CD4-positive, alpha-beta T cell (primary cell): Measurements from ENCODE around the gene GLYR1. TPM values are rescaled to one million over a fixed set of nuclear protein-coding genes. Genes with fewer than 3 reads are reported as not detected.

Experiments
- ATAC-seq: fragments of 200-7000 bp; cut with Tn5 transposase; one replicate; pipeline ENCODE4 v1.10.0; 2022; ENCODE audit warnings: mild to moderate bottlenecking; ENCODE audit not compliant: poor library complexity
- CTCF ChIA-PET: fragments of 350-600 bp; sonication (Branson Sonifier 250); formaldehyde crosslinking; loops from one replicate; lab custom pipeline; 2021; ENCODE audit warnings: antibody characterized with exemption, inconsistent platforms; lab: Charles Lee
- POLR2A ChIA-PET: fragments of 350-600 bp; sonication (Branson Sonifier 250); formaldehyde crosslinking; loops from one replicate; lab custom pipeline; 2021; ENCODE audit warnings: antibody characterized with exemption, inconsistent platforms; lab: Charles Lee
- DNase-seq, 14 experiments: peaks; one replicate each; pipeline ENCODE4 v3.0.0-alpha.2; 2013 to 2020; ENCODE audit warnings: mixed read lengths in 2 of 14
- H3K27ac ChIP-seq, 2 donors: one replicate each; pipeline versions ENCODE4 v1.5.1 to v1.7.0; 2013; ENCODE audit warnings: low read length in 2 of 2, low read depth in 1 of 2, mild to moderate bottlenecking in 1 of 2
- H3K27me3 ChIP-seq, 2 experiments: 1 replicate in 1 of 2; 2 replicates in 1 of 2; pipeline versions ENCODE4 v1.6.1 to v1.7.0; 2013; ENCODE audit warnings: low read length in 2 of 2, control low read depth in 1 of 2, mild to moderate bottlenecking in 1 of 2, moderate library complexity in 1 of 2; ENCODE audit not compliant: insufficient read depth in 2 of 2, control insufficient read depth in 1 of 2
- H3K36me3 ChIP-seq: one replicate; pipeline ENCODE4 v1.6.1; 2013; ENCODE audit warnings: low read length, control low read depth; ENCODE audit not compliant: insufficient read depth
- H3K4me1 ChIP-seq: one replicate; pipeline ENCODE4 v1.6.1; 2013; ENCODE audit warnings: low read length, control low read depth; ENCODE audit not compliant: insufficient read depth
- H3K4me3 ChIP-seq: one replicate; pipeline ENCODE4 v1.5.1; 2013; ENCODE audit warnings: mild to moderate bottlenecking, low read length, moderate library complexity
- H3K9me3 ChIP-seq, 2 experiments: 1 replicate in 1 of 2; 2 replicates in 1 of 2; pipeline versions ENCODE4 v1.6.1 to v1.7.0; 2013; ENCODE audit warnings: low read length in 2 of 2, mild to moderate bottlenecking in 2 of 2, control low read depth in 1 of 2, moderate library complexity in 1 of 2; ENCODE audit not compliant: control insufficient read depth in 1 of 2, insufficient read depth in 1 of 2
- H3K27ac Mint-ChIP-seq: one replicate; pipeline ENCODE4 v1.8.0; 2020; ENCODE audit warnings: mixed read lengths
- H3K27me3 Mint-ChIP-seq: one replicate; pipeline ENCODE4 v1.8.0; 2021; ENCODE audit warnings: mixed read lengths
- H3K36me3 Mint-ChIP-seq: one replicate; pipeline ENCODE4 v1.8.0; 2021; ENCODE audit warnings: low read depth, mixed read lengths
- H3K4me1 Mint-ChIP-seq: one replicate; pipeline ENCODE4 v1.8.0; 2021; ENCODE audit warnings: low read depth, mixed read lengths
- H3K4me3 Mint-ChIP-seq: one replicate; pipeline ENCODE4 v1.8.0; 2020; ENCODE audit warnings: mild to moderate bottlenecking, mixed read lengths
- H3K9me3 Mint-ChIP-seq: one replicate; pipeline ENCODE4 v1.8.0; 2020; ENCODE audit warnings: mixed read lengths
- intact Hi-C, 2 experiments: fragments of 100-400 bp; cut with DNase I in 1 of 2; cut with micrococcal nuclease in 1 of 2; formaldehyde crosslinking; loops; one replicate each; pipeline versions ENCODE4 v1.15.1 to v1.9.0; 2023 to 2025; cut with DNase I, micrococcal nuclease
- total RNA-seq, 174 experiments: library from RNA in 2 of 174; stranded (reverse) in 2 of 174; gene quantifications; one replicate each; pipeline ENCODE4 v1.2.3 and lab custom pipeline; 2021 to 2026
- TF ChIP-seq, protein P1 (sequence below): fragments of 200-600 bp; IDR thresholded peaks from one replicate; pipeline ENCODE4 v1.8.0; 2022; ENCODE audit warnings: antibody characterized with exemption, mild to moderate bottlenecking

Gene GLYR1
- total RNA-seq, 2 experiments from 2014 or later, result 71.7 to 77.2 TPM

DNA sequence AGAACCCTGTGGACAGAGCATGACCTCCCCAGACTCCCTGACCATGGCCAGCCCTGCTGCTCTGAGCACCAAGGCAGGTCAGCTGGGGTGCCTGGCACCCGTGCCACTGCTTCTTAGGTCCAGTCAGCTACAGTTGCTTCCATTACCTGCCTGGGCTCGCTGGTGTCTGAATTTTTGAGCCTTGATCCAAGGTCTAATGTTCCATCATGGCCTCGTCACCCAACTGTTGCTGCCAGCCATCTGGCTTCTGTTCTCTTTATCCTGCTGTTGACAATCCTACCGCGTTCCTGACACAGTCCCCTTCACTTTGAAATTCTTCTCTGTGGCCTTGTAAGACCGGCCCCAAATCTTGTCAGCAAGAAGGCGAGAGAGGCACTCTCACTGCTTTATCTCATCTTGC lies 16.7 kb downstream of the GLYR1 start:
- CTCF ChIA-PET, result no interaction called here
- no peak overlapping the region for H3K27ac Mint-ChIP-seq

DNA sequence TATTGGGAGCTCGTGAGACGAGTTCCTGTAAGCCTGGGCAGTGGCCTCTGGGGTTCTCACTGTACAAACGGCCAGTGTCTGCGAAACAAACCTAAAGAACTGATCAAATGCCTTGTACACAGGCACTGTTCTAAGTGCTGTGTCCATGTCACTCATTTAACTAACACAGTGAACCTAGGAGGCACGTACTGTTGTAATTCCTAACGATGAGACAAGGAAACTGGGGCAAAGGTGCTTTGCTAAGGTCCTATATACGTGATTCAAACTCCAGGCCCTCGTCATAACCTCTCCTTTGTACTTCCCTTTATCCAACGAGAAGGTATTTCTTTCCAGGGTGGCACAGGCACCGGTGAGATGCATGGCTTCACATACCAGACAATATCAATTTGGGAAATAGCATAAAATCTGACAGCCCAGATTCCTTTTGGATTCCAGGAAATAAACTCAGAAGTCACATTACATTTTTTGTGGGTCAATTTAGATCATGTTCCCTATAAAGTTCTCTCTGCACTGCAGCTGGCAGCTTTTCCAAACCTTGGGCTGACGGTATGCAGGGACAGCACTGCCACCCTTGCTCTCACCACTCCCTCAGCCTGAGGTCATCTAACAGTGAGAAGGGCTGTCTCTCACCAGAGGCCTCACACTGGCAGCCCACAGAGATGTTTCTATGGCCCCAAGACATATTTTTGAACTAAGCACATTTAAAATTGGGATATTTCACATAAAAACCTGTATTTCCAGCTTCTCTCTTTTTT lies 18.3 kb downstream of the GLYR1 start:
- no peak overlapping the region for H3K27ac Mint-ChIP-seq
- H3K36me3 Mint-ChIP-seq, result peaks cover 90% of the 10 kb centered on the region
- no peak overlapping the region for H3K4me3 Mint-ChIP-seq
- no peak for ATAC-seq
- H3K27me3 Mint-ChIP-seq, result no peaks in the 10 kb centered on the region
- Histone ChIP-seq H3K4me3 (no peak overlapping the region), H3K27me3 (no peaks in the 10 kb centered on the region), H3K4me1 (no peaks in the 10 kb centered on the region), H3K9me3 (no peaks in the 10 kb centered on the region), H3K27ac (no peak overlapping the region), H3K36me3 (peaks cover 83% of the 10 kb centered on the region)
- peaks cover 5% of the 10 kb centered on the region for H3K4me1 Mint-ChIP-seq
- CTCF ChIA-PET, result interaction anchor here (0.6 kb wide), 1 partner anchor 332 kb away, joined by 4 read pairs; no protein-coding TSS in a partner anchor
- no peaks in the 10 kb centered on the region for H3K9me3 Mint-ChIP-seq
- intact Hi-C loops, result no loop called here
- TF ChIP-seq, protein P1, sequence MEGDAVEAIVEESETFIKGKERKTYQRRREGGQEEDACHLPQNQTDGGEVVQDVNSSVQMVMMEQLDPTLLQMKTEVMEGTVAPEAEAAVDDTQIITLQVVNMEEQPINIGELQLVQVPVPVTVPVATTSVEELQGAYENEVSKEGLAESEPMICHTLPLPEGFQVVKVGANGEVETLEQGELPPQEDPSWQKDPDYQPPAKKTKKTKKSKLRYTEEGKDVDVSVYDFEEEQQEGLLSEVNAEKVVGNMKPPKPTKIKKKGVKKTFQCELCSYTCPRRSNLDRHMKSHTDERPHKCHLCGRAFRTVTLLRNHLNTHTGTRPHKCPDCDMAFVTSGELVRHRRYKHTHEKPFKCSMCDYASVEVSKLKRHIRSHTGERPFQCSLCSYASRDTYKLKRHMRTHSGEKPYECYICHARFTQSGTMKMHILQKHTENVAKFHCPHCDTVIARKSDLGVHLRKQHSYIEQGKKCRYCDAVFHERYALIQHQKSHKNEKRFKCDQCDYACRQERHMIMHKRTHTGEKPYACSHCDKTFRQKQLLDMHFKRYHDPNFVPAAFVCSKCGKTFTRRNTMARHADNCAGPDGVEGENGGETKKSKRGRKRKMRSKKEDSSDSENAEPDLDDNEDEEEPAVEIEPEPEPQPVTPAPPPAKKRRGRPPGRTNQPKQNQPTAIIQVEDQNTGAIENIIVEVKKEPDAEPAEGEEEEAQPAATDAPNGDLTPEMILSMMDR, result no peak
- POLR2A ChIA-PET, result no interaction called here
- DNase-seq, result no peak

More for the DNA sequence above, 16.7 kb downstream of the GLYR1 start:
- intact Hi-C loops, result no loop called here
- Mint-ChIP-seq H3K4me3 (no peak overlapping the region), H3K36me3 (peaks cover 87% of the 10 kb centered on the region), H3K27me3 (no peaks in the 10 kb centered on the region), H3K4me1 (peaks cover 5% of the 10 kb centered on the region), H3K9me3 (no peaks in the 10 kb centered on the region)
- H3K36me3 ChIP-seq, result peaks cover 77% of the 10 kb centered on the region
- DNase-seq (no peak), ATAC-seq (no peak)
- no peaks in the 10 kb centered on the region for H3K4me1 ChIP-seq
- TF ChIP-seq, protein P1, result no peak
- no peaks in the 10 kb centered on the region for H3K27me3 ChIP-seq
- H3K9me3 ChIP-seq, result no peaks in the 10 kb centered on the region
- POLR2A ChIA-PET, result no interaction called here
- no peak overlapping the region for H3K4me3 ChIP-seq
- no peak overlapping the region for H3K27ac ChIP-seq

DNA sequence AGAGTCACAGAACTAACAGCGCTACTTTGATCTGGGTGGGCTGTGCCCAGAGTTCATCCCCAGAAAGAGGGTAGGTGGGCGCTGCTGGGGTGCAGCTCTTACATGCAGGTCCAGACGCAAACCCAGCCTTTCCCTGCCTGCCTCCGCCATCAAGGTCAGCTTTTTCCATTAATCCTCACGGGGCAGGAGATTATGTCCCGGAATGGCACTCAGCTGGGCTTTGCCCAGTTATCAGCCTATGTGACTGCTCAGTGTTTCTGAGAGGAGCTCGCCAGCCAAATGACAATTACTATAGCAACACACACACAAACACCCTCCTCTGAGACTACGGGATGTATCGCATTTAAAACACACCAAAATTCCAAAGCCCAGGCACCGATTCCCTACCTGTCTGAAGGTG lies 20.1 kb downstream of the GLYR1 start:
- H3K9me3 ChIP-seq, result no peaks in the 10 kb centered on the region
- Mint-ChIP-seq H3K36me3 (peaks cover 86% of the 10 kb centered on the region), H3K9me3 (no peaks in the 10 kb centered on the region), H3K4me1 (peaks cover 5% of the 10 kb centered on the region), H3K27me3 (no peaks in the 10 kb centered on the region), H3K27ac (no peak overlapping the region), H3K4me3 (no peak overlapping the region)
- ATAC-seq (no peak), DNase-seq (no peak)
- peaks cover 77% of the 10 kb centered on the region for H3K36me3 ChIP-seq
- no peaks in the 10 kb centered on the region for H3K27me3 ChIP-seq
- no peak overlapping the region for H3K4me3 ChIP-seq
- no peaks in the 10 kb centered on the region for H3K4me1 ChIP-seq
- ChIA-PET POLR2A (no interaction called here), CTCF (no interaction called here)
- H3K27ac ChIP-seq, result no peak overlapping the region
- intact Hi-C loops, result no loop called here
- TF ChIP-seq, protein P1, result no peak
